Measurements from ENCODE around the gene ASB1.

Gene ASB1

GRCh38 chr2:238473523-238473922 lies 46.8 kb downstream of the ASB1 start:
- Histone ChIP-seq H3K9me3 (no peaks in the 10 kb centered on the region), H3K27me3 (peaks cover 4% of the 10 kb centered on the region), H3K4me3 (ENCODE audit: low read depth, low read length) (no peak overlapping the region), H3K4me1 (no peaks in the 10 kb centered on the region), H3K36me3 (no peaks in the 10 kb centered on the region)
- no peak for DNase-seq
- TF ChIP-seq, protein P1, sequence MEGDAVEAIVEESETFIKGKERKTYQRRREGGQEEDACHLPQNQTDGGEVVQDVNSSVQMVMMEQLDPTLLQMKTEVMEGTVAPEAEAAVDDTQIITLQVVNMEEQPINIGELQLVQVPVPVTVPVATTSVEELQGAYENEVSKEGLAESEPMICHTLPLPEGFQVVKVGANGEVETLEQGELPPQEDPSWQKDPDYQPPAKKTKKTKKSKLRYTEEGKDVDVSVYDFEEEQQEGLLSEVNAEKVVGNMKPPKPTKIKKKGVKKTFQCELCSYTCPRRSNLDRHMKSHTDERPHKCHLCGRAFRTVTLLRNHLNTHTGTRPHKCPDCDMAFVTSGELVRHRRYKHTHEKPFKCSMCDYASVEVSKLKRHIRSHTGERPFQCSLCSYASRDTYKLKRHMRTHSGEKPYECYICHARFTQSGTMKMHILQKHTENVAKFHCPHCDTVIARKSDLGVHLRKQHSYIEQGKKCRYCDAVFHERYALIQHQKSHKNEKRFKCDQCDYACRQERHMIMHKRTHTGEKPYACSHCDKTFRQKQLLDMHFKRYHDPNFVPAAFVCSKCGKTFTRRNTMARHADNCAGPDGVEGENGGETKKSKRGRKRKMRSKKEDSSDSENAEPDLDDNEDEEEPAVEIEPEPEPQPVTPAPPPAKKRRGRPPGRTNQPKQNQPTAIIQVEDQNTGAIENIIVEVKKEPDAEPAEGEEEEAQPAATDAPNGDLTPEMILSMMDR (IDR thresholded peaks at IDR 0.05; ENCODE audit: low read depth, low read length) = no peak

GRCh38 chr2:238475034-238475433 lies 48.3 kb downstream of the ASB1 start:
- no peak for DNase-seq
- Histone ChIP-seq H3K27me3 (no peaks in the 10 kb centered on the region; the same call in 1 of the 2 replicates), H3K36me3 (no peaks in the 10 kb centered on the region), H3K9me3 (no peaks in the 10 kb centered on the region), H3K4me3 (ENCODE audit: low read depth, low read length) (no peak overlapping the region), H3K4me1 (no peaks in the 10 kb centered on the region)
- TF ChIP-seq, protein P1 (IDR thresholded peaks at IDR 0.05; ENCODE audit: low read depth, low read length) = no peak

- DNase-seq = no peak
- no peaks in the 10 kb centered on the region for H3K9me3 ChIP-seq
- TF ChIP-seq, protein P1 (IDR thresholded peaks at IDR 0.05; ENCODE audit: low read depth, low read length) = no peak
- no peaks in the 10 kb centered on the region for H3K36me3 ChIP-seq
- H3K4me3 ChIP-seq (ENCODE audit: low read depth, low read length) = no peak overlapping the region
- H3K4me1 ChIP-seq = no peaks in the 10 kb centered on the region
- H3K27me3 ChIP-seq = no peaks in the 10 kb centered on the region; the same call in 1 of the 2 replicates
Observed at GRCh38 chr2:238475566-238475965, 48.8 kb downstream of the ASB1 start.

GRCh38 chr2:238476258-238476657 lies 49.5 kb downstream of the ASB1 start:
- no peaks in the 10 kb centered on the region; the same call in 1 of the 2 replicates for H3K27me3 ChIP-seq
- H3K9me3 ChIP-seq = no peaks in the 10 kb centered on the region; the same call in 1 of the 2 replicates
- TF ChIP-seq, protein P1 (IDR thresholded peaks at IDR 0.05; ENCODE audit: low read depth, low read length) = no peak

DNA sequence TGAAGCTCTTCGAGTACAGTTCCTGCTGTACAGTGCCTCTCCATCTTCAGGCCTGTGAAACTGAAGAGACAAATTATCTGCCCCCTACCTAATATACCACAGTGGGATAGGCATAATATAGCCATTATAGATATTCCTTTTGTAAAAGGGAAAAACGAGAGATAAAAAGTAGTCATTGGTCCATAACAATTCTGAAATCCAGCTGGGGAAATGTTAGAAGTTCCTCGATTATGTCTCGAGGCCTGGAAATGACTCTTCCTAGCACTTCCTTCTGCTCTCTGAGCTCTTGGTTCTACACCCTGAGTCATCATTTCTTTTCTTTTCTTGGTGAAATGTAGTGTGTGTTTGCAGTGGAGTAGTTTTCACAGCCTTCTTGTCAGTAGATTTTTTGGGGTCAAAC lies 51.5 kb downstream of the ASB1 start:
- Histone ChIP-seq H3K9me3 (no peaks in the 10 kb centered on the region; the same call in 1 of the 2 replicates), H3K27me3 (peaks cover 4% of the 10 kb centered on the region), H3K4me1 (no peaks in the 10 kb centered on the region), H3K4me3 (ENCODE audit: low read depth, low read length) (no peak overlapping the region), H3K36me3 (no peaks in the 10 kb centered on the region)
- DNase-seq = no peak
- TF ChIP-seq, protein P1 (IDR thresholded peaks at IDR 0.05; ENCODE audit: low read depth, low read length) = no peak

More at GRCh38 chr2:238476258-238476657, 49.5 kb downstream of the ASB1 start:
- H3K4me3 ChIP-seq (ENCODE audit: low read depth, low read length) = no peak overlapping the region
- DNase-seq = no peak
- no peaks in the 10 kb centered on the region for H3K4me1 ChIP-seq
- no peaks in the 10 kb centered on the region for H3K36me3 ChIP-seq

GRCh38 chr2:238479847-238480246 lies 53.1 kb downstream of the ASB1 start:
- Histone ChIP-seq H3K27me3 (peaks cover 4% of the 10 kb centered on the region), H3K4me3 (ENCODE audit: low read depth, low read length) (no peak overlapping the region), H3K36me3 (no peaks in the 10 kb centered on the region), H3K4me1 (no peaks in the 10 kb centered on the region), H3K9me3 (no peaks in the 10 kb centered on the region; the same call in 1 of the 2 replicates)
- TF ChIP-seq, protein P1 (IDR thresholded peaks at IDR 0.05; ENCODE audit: low read depth, low read length) = no peak
- no peak for DNase-seq

Data from BE2C (cell line).